Osteoblast (primary cell): Measurements from ENCODE around the gene CADPS. TPM values are rescaled to one million over a fixed set of nuclear protein-coding genes. Genes with fewer than 3 reads are reported as not detected.

Experiments
- DNase-seq: peaks from one replicate; pipeline ENCODE4 v3.0.0; 2011; ENCODE audit warnings: low spot score, mixed read lengths; ENCODE audit not compliant: insufficient read length; ENCODE audit errors: missing footprints
- H2AFZ ChIP-seq: 2 replicates; pipeline ENCODE4 v1.6.0; 2011; ENCODE audit warnings: mild to moderate bottlenecking, low read length
- H3K27ac ChIP-seq: 2 replicates; pipeline ENCODE4 v1.5.1; 2011; ENCODE audit warnings: mild to moderate bottlenecking, low read depth, low read length, moderate library complexity
- H3K27me3 ChIP-seq: 2 replicates; pipeline ENCODE4 v1.6.0; 2012; ENCODE audit warnings: mild to moderate bottlenecking, control low read depth, inconsistent platforms, low read length, moderate library complexity; ENCODE audit not compliant: insufficient read depth
- H3K36me3 ChIP-seq: 2 replicates; pipeline ENCODE4 v1.5.1; 2011; ENCODE audit warnings: mild to moderate bottlenecking, low read length, control low read depth, moderate library complexity; ENCODE audit not compliant: insufficient read depth
- H3K4me1 ChIP-seq: 2 replicates; pipeline ENCODE4 v1.5.1; 2011; ENCODE audit warnings: mild to moderate bottlenecking, low read length, control low read depth, moderate library complexity; ENCODE audit not compliant: insufficient read depth
- H3K4me2 ChIP-seq: 2 replicates; pipeline ENCODE4 v1.6.0; 2011; ENCODE audit warnings: mild to moderate bottlenecking, low read length; ENCODE audit not compliant: insufficient read depth
- H3K4me3 ChIP-seq: fragments of 200-600 bp; sonication (generic); 3 replicates; pipeline ENCODE4 v1.5.1; 2012; ENCODE audit warnings: mild to moderate bottlenecking, low read length, inconsistent platforms; ENCODE audit not compliant: insufficient read depth
- H3K79me2 ChIP-seq: 2 replicates; pipeline ENCODE4 v1.6.0; 2012; ENCODE audit warnings: mild to moderate bottlenecking, low read length, control low read depth, inconsistent platforms; ENCODE audit not compliant: insufficient read depth
- H3K9me3 ChIP-seq: 2 replicates; pipeline ENCODE4 v1.5.1; 2011; ENCODE audit warnings: low read depth, low read length, control low read depth
- H4K20me1 ChIP-seq: 2 replicates; pipeline ENCODE4 v1.6.0; 2012; ENCODE audit warnings: mild to moderate bottlenecking, low read length, control low read depth; ENCODE audit not compliant: insufficient read depth
- CTCF ChIP-seq: IDR thresholded peaks from 2 replicates; pipeline ENCODE4 v1.5.1; 2011; ENCODE audit warnings: mild to moderate bottlenecking, low read depth, low read length, moderate library complexity; ENCODE audit errors: extremely low read depth
- total RNA-seq: library from RNA; depleted of rRNA; stranded (reverse); fragments of >200 nt; gene quantifications from 2 replicates; pipeline ENCODE4 v1.2.3, GENCODE V29; 2012

The CADPS gene
- total RNA-seq, 1 donor = not detected

- Histone ChIP-seq H3K36me3 (no peaks in the 10 kb centered on the region), H4K20me1 (no peaks in the 10 kb centered on the region), H3K4me2 (no peak overlapping the region), H3K9me3 (no peaks in the 10 kb centered on the region), H2AFZ (no peak overlapping the region), H3K79me2 (no peaks in the 10 kb centered on the region), H3K4me3 (no peak overlapping the region), H3K27ac (no peak overlapping the region), H3K4me1 (no peaks in the 10 kb centered on the region), H3K27me3 (no peaks in the 10 kb centered on the region)
- no peak for DNase-seq
- TF ChIP-seq CTCF = no peak
Measured at GRCh38 chr3:62688812-62689211, 186.4 kb downstream of the CADPS start.

- Histone ChIP-seq H3K4me3 (no peak overlapping the region), H3K27me3 (no peaks in the 10 kb centered on the region), H4K20me1 (no peaks in the 10 kb centered on the region), H3K36me3 (no peaks in the 10 kb centered on the region), H3K79me2 (no peaks in the 10 kb centered on the region), H3K4me1 (no peaks in the 10 kb centered on the region), H3K27ac (no peak overlapping the region), H3K4me2 (no peak overlapping the region), H2AFZ (no peak overlapping the region), H3K9me3 (no peaks in the 10 kb centered on the region)
- no peak for TF ChIP-seq CTCF
- no peak for DNase-seq
Measured at GRCh38 chr3:62688050-62688449, 187.2 kb downstream of the CADPS start.

- H2AFZ ChIP-seq = no peak overlapping the region
- no peaks in the 10 kb centered on the region for H3K36me3 ChIP-seq
- no peak for DNase-seq
- H3K27ac ChIP-seq = no peak overlapping the region
- TF ChIP-seq CTCF = no peak
- no peaks in the 10 kb centered on the region for H3K4me1 ChIP-seq
- no peak overlapping the region for H3K4me2 ChIP-seq
- H3K27me3 ChIP-seq = no peaks in the 10 kb centered on the region
- no peaks in the 10 kb centered on the region for H3K79me2 ChIP-seq
- no peaks in the 10 kb centered on the region for H4K20me1 ChIP-seq
- H3K9me3 ChIP-seq = no peaks in the 10 kb centered on the region
- no peak overlapping the region for H3K4me3 ChIP-seq
Measured at GRCh38 chr3:62686503-62687294, 188.5 kb downstream of the CADPS start.

GRCh38 chr3:62682826-62683225, 192.4 kb downstream of the CADPS start:
- TF ChIP-seq CTCF = no peak
- H3K79me2 ChIP-seq = no peaks in the 10 kb centered on the region
- H3K9me3 ChIP-seq = no peaks in the 10 kb centered on the region
- no peak overlapping the region for H3K4me2 ChIP-seq
- no peaks in the 10 kb centered on the region for H3K36me3 ChIP-seq
- H3K27ac ChIP-seq = no peak overlapping the region
- no peaks in the 10 kb centered on the region for H4K20me1 ChIP-seq
- no peaks in the 10 kb centered on the region for H3K4me1 ChIP-seq
- no peak for DNase-seq
- H3K4me3 ChIP-seq = no peak overlapping the region
- H2AFZ ChIP-seq = no peak overlapping the region
- H3K27me3 ChIP-seq = no peaks in the 10 kb centered on the region
